Neural cell (in vitro differentiated cells): ENCODE data around the gene IQCK.

Experiments used
- EZH2 ChIP-seq: fragments of 200-600, 300-800 bp; shearing (Covaris generic), sonication (generic); IDR thresholded peaks from 2 replicates; pipeline ENCODE4 v1.6.1; 2014; ENCODE audit warnings: antibody characterized with exemption, low read length, borderline replicate concordance, mild to moderate bottlenecking; ENCODE audit not compliant: insufficient read depth, poor library complexity, severe bottlenecking
- MXI1 ChIP-seq: fragments of 450-650 bp; conservative IDR thresholded peaks from 2 replicates; pipeline ENCODE4 v1.6.1; 2014; ENCODE audit warnings: antibody characterized with exemption, mild to moderate bottlenecking; ENCODE audit not compliant: poor library complexity, severe bottlenecking
- POLR2AphosphoS5 ChIP-seq: IDR thresholded peaks from 2 replicates; pipeline ENCODE4 v1.6.1; 2012
- RAD21 ChIP-seq: fragments of 450-650 bp; conservative IDR thresholded peaks from 2 replicates; pipeline ENCODE4 v1.6.1; 2014; ENCODE audit warnings: antibody characterized with exemption, mild to moderate bottlenecking, moderate library complexity
- TAF1 ChIP-seq: IDR thresholded peaks from 2 replicates; pipeline ENCODE4 v1.6.1; 2012; ENCODE audit warnings: low read depth
- TF ChIP-seq, protein P1 (sequence below): fragments of 450-650 bp; IDR thresholded peaks from 2 replicates; pipeline ENCODE4 v1.5.1; 2014; ENCODE audit warnings: antibody characterized with exemption, mild to moderate bottlenecking, moderate library complexity; ENCODE audit not compliant: poor library complexity, severe bottlenecking
- TF ChIP-seq, protein P2 (sequence below): IDR thresholded peaks from 2 replicates; pipeline ENCODE4 v1.6.1; 2012; ENCODE audit warnings: borderline replicate concordance

DNA sequence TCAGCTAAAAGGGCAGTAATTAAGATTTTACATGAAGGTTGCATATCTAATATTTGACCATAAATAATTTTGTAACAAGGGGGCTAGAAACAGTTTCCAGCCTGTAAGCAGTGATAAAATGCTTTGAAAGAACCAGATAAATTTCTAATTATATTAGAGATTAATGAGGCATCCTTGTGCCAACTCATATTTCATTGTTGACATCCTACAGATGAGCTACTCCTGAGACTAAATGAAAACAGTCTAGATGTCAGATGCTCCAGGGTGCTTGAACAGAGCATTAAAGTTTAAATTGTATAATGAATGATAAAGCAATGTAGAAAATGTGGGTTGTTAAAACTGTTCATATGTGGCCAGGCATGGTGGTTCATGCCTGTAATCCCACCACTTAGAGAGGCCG lies 23.3 kb downstream of the IQCK start:
- no peak for TF ChIP-seq EZH2
- TF ChIP-seq, protein P1, sequence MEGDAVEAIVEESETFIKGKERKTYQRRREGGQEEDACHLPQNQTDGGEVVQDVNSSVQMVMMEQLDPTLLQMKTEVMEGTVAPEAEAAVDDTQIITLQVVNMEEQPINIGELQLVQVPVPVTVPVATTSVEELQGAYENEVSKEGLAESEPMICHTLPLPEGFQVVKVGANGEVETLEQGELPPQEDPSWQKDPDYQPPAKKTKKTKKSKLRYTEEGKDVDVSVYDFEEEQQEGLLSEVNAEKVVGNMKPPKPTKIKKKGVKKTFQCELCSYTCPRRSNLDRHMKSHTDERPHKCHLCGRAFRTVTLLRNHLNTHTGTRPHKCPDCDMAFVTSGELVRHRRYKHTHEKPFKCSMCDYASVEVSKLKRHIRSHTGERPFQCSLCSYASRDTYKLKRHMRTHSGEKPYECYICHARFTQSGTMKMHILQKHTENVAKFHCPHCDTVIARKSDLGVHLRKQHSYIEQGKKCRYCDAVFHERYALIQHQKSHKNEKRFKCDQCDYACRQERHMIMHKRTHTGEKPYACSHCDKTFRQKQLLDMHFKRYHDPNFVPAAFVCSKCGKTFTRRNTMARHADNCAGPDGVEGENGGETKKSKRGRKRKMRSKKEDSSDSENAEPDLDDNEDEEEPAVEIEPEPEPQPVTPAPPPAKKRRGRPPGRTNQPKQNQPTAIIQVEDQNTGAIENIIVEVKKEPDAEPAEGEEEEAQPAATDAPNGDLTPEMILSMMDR = no peak
- no peak for TF ChIP-seq POLR2AphosphoS5
- TF ChIP-seq RAD21 = no peak
- TF ChIP-seq, protein P2, sequence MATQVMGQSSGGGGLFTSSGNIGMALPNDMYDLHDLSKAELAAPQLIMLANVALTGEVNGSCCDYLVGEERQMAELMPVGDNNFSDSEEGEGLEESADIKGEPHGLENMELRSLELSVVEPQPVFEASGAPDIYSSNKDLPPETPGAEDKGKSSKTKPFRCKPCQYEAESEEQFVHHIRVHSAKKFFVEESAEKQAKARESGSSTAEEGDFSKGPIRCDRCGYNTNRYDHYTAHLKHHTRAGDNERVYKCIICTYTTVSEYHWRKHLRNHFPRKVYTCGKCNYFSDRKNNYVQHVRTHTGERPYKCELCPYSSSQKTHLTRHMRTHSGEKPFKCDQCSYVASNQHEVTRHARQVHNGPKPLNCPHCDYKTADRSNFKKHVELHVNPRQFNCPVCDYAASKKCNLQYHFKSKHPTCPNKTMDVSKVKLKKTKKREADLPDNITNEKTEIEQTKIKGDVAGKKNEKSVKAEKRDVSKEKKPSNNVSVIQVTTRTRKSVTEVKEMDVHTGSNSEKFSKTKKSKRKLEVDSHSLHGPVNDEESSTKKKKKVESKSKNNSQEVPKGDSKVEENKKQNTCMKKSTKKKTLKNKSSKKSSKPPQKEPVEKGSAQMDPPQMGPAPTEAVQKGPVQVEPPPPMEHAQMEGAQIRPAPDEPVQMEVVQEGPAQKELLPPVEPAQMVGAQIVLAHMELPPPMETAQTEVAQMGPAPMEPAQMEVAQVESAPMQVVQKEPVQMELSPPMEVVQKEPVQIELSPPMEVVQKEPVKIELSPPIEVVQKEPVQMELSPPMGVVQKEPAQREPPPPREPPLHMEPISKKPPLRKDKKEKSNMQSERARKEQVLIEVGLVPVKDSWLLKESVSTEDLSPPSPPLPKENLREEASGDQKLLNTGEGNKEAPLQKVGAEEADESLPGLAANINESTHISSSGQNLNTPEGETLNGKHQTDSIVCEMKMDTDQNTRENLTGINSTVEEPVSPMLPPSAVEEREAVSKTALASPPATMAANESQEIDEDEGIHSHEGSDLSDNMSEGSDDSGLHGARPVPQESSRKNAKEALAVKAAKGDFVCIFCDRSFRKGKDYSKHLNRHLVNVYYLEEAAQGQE = no peak
- TF ChIP-seq MXI1 = no peak
- TF ChIP-seq TAF1 = no peak
